ENCODE measurements around the gene MAP2K4.

- TF ChIP-seq CTCF (conservative IDR thresholded peaks at IDR 0.05; ENCODE audit: low read depth, low read length) (no peak), EZH2 (IDR thresholded peaks at IDR 0.05; ENCODE audit: borderline replicate concordance, low read depth, low read length, poor library complexity, severe bottlenecking) (no peak)
These were observed 167.0 kb downstream of the MAP2K4 start for GRCh38 chr17:12187658-12188057.
